Vagina (tissue), 2 donors: Measurements from ENCODE around the gene ERC2.

Experiments used
- POLR2AphosphoS5 ChIP-seq, 2 donors: sonication (generic); formaldehyde crosslinking; IDR thresholded peaks; one replicate each; pipeline ENCODE4 v1.9.0; 2017; ENCODE audit warnings: antibody characterized with exemption in 2 of 2, mild to moderate bottlenecking in 2 of 2, low read depth in 1 of 2; ENCODE audit not compliant: insufficient read depth in 1 of 2
- TF ChIP-seq, protein P1 (sequence below), 3 experiments: fragments of 450-650 bp in 2 of 3; fragments of 200-600 bp in 1 of 3; sonication (generic) in 1 of 3; IDR thresholded peaks; one replicate each; pipeline ENCODE4 v1.5.1; 2017 to 2019; ENCODE audit warnings: antibody characterized with exemption in 3 of 3, mild to moderate bottlenecking in 2 of 3, moderate library complexity in 2 of 3

DNA sequence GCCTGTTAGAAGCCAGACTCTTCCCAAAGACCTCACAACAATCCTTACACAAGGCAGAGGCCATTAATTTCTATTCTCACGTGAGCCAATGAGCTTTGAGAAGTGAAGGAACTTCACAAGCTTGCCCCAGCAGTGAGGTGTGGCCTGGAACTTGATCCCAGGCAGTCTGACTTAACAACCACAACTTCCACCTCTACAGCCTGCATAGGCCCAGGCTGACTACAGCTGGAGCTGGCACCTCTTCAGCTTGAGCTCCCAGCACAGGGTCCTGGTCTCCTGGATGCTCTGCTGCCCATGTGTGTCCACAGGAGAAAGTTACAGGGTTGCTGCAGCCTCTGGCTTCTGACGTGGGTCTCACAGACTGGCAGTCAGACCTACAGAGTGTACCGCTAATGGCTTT, 111.0 kb downstream of the ERC2 start:
- TF ChIP-seq POLR2AphosphoS5 (IDR thresholded peaks at IDR 0.05; ENCODE audit: insufficient read depth in 1 of 2, low read depth in 1 of 2) = no peak
- TF ChIP-seq, protein P1, sequence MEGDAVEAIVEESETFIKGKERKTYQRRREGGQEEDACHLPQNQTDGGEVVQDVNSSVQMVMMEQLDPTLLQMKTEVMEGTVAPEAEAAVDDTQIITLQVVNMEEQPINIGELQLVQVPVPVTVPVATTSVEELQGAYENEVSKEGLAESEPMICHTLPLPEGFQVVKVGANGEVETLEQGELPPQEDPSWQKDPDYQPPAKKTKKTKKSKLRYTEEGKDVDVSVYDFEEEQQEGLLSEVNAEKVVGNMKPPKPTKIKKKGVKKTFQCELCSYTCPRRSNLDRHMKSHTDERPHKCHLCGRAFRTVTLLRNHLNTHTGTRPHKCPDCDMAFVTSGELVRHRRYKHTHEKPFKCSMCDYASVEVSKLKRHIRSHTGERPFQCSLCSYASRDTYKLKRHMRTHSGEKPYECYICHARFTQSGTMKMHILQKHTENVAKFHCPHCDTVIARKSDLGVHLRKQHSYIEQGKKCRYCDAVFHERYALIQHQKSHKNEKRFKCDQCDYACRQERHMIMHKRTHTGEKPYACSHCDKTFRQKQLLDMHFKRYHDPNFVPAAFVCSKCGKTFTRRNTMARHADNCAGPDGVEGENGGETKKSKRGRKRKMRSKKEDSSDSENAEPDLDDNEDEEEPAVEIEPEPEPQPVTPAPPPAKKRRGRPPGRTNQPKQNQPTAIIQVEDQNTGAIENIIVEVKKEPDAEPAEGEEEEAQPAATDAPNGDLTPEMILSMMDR (IDR thresholded peaks at IDR 0.05) = no peak
